Prostate gland (tissue), 2 donors: ENCODE results near the gene PAPOLB.

ENCODE experiments used
- CTCF ChIP-seq, 4 experiments: fragments of 200-600 bp in 2 of 4; fragments of 450-650 bp in 2 of 4; sonication (generic) in 2 of 4; IDR thresholded peaks; 1 replicate in 3 of 4; 2 replicates in 1 of 4; pipeline ENCODE4 v1.5.1; 2016 to 2019; ENCODE audit warnings: antibody characterized with exemption in 4 of 4, mild to moderate bottlenecking in 2 of 4, moderate library complexity in 2 of 4
- POLR2A ChIP-seq: fragments of 450-650 bp; IDR thresholded peaks from one replicate; pipeline ENCODE4 v1.6.1; 2016; ENCODE audit warnings: antibody characterized with exemption, mild to moderate bottlenecking
- POLR2AphosphoS5 ChIP-seq: sonication (generic); formaldehyde crosslinking; IDR thresholded peaks from one replicate; pipeline ENCODE4 v1.6.1; 2017; ENCODE audit warnings: antibody characterized with exemption

GRCh38 chr7:4883372-4884144 is 21.7 kb upstream of the PAPOLB start, which contains the start of gene RADIL:
- no peak for TF ChIP-seq POLR2A
- TF ChIP-seq CTCF (IDR thresholded peaks at IDR 0.05) = peak; percentile 44 to 79 (median 65)
- TF ChIP-seq POLR2AphosphoS5 = peak; percentile 44
